ENCODE measurements around the gene ARMH3. TPM values are rescaled to one million over a fixed set of nuclear protein-coding genes. Genes with fewer than 3 reads are reported as not detected.
A peak's percentile ranks its signal among the peaks of the same experiment; 100 is the strongest.

The ARMH3 gene
- total RNA-seq, 3 donors from 2014 or later = 18.4 to 27.4 (median 22.4) TPM

DNA sequence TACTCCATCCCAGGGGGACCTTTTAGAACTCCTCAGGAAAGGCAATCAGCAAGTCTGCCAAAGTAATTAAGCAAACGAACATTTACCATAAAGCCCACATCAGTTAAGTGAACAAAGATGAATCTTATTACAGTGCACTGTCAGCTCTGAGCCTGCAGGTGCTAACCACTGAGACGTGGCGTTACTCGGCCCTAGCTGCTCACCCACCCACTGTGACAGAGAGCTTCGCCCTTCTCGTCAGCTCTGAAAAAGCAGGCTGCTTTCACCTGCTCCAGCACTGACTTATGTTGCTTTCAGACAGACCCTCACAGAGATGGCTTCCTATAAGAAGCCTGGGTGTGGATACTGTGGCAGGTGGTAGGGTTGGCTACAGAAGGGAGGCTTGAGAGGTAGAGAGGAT, 154.6 kb downstream of the ARMH3 start:
- Histone ChIP-seq H3K9me3 (no peaks in the 10 kb centered on the region), H3K4me3 (no peak overlapping the region), H3K27me3 (no peaks in the 10 kb centered on the region), H3K36me3 (no peaks in the 10 kb centered on the region), H3K27ac (no peak overlapping the region), H3K4me1 (no peaks in the 10 kb centered on the region)
- intact Hi-C loops (cut with DNase I; ENCODE audit: low total_unique reads) = no loop called here
- TF ChIP-seq POLR2AphosphoS5 (IDR thresholded peaks at IDR 0.05) = no peak
- TF ChIP-seq, protein P1, sequence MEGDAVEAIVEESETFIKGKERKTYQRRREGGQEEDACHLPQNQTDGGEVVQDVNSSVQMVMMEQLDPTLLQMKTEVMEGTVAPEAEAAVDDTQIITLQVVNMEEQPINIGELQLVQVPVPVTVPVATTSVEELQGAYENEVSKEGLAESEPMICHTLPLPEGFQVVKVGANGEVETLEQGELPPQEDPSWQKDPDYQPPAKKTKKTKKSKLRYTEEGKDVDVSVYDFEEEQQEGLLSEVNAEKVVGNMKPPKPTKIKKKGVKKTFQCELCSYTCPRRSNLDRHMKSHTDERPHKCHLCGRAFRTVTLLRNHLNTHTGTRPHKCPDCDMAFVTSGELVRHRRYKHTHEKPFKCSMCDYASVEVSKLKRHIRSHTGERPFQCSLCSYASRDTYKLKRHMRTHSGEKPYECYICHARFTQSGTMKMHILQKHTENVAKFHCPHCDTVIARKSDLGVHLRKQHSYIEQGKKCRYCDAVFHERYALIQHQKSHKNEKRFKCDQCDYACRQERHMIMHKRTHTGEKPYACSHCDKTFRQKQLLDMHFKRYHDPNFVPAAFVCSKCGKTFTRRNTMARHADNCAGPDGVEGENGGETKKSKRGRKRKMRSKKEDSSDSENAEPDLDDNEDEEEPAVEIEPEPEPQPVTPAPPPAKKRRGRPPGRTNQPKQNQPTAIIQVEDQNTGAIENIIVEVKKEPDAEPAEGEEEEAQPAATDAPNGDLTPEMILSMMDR (IDR thresholded peaks at IDR 0.05) = no peak
- TF ChIP-seq POLR2A (IDR thresholded peaks at IDR 0.05) = no peak
- no peak for DNase-seq (ENCODE audit: low spot score in 2 of 2)

DNA sequence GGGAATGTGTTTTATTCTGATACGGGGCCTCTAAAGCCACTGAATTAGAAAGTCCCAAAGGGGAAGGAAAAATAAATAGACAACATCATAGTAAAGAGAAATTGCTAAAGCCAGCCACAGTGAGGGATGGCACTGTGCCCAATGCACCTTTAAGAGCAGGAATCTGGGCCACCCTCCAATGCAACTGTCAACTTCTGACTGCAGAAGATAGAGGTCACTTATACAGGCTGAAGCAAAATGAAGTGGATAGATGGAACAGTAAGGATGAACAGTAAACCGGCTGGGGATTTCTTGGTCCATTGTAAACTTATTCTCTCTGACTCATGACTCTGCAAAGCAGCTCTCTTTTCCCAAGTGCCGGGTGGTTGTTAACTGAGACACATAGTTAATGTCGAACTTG, 158.3 kb downstream of the ARMH3 start:
- peak in 1 of 2 donors; percentile 54 for DNase-seq (ENCODE audit: low spot score in 2 of 2)
- no peaks in the 10 kb centered on the region for H3K4me1 ChIP-seq
- no peaks in the 10 kb centered on the region for H3K36me3 ChIP-seq
- H3K27ac ChIP-seq = no peak overlapping the region
- no peaks in the 10 kb centered on the region for H3K27me3 ChIP-seq
- TF ChIP-seq POLR2A (IDR thresholded peaks at IDR 0.05) = no peak
- no peak for TF ChIP-seq POLR2AphosphoS5 (IDR thresholded peaks at IDR 0.05)
- TF ChIP-seq, protein P1 (IDR thresholded peaks at IDR 0.05) = no peak
- H3K4me3 ChIP-seq = no peak overlapping the region
- no peaks in the 10 kb centered on the region for H3K9me3 ChIP-seq
- intact Hi-C loops (cut with DNase I; ENCODE audit: low total_unique reads) = no loop called here

DNA sequence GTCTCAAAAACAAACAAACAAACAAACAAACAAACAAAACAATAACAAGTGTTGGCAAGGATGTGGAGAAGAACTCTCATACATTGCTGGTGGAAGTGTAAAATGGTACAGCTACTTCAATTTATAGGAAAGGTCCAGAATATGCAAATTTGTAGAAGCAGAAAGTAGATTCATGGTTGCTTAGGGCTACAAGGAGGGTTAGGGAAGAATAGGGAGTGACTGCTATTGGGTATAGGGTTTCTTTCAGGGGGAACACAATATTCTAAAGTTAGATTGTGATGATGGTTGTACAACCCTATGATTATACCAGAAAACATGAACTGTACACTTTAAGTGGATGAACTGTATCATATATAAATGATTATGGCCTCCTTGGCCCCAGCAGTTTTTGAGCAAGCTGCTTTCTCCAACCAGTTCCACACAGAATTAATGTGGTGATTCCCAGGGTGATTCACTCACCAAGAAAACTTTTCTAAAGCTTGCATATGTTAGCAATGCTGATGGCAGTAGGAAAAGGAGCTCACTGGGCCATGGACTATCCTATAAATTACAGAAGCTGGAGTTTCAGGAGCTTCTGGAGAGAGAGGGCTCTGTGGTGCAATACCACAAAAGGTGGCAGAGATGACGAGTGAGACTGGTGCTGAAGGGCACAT, 159.6 kb downstream of the ARMH3 start:
- Histone ChIP-seq H3K4me1 (no peaks in the 10 kb centered on the region), H3K27me3 (no peaks in the 10 kb centered on the region), H3K4me3 (no peak overlapping the region), H3K27ac (no peak overlapping the region), H3K36me3 (no peaks in the 10 kb centered on the region), H3K9me3 (no peaks in the 10 kb centered on the region)
- intact Hi-C loops (cut with DNase I; ENCODE audit: low total_unique reads) = no loop called here
- no peak for DNase-seq (ENCODE audit: low spot score in 2 of 2)
- TF ChIP-seq POLR2A (IDR thresholded peaks at IDR 0.05) (no peak), POLR2AphosphoS5 (IDR thresholded peaks at IDR 0.05) (no peak)
- TF ChIP-seq, protein P1 (IDR thresholded peaks at IDR 0.05) = no peak

DNA sequence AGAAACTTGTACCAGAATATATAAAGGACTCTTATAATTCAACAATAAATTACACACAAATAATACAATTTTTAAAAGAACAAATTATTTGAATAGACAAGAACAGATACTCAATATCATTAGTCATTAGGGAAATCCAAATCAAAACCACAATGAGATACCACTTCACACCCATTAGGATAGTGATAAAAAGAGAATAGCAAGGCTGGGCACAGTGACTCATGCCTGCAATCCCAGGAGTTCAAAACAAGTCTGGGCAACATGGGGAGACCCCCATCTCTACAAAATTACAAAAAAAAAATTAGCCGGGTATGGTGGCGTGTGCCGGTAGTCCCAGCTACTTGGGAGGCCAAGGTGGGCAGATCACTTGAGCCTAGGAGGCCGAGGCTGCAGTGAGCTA, 160.2 kb downstream of the ARMH3 start:
- TF ChIP-seq POLR2AphosphoS5 (IDR thresholded peaks at IDR 0.05) (no peak), POLR2A (IDR thresholded peaks at IDR 0.05) (no peak)
- TF ChIP-seq, protein P1 (IDR thresholded peaks at IDR 0.05) = no peak
- no peaks in the 10 kb centered on the region for H3K36me3 ChIP-seq
- H3K9me3 ChIP-seq = no peaks in the 10 kb centered on the region
- H3K27ac ChIP-seq = no peak overlapping the region
- no peak for DNase-seq (ENCODE audit: low spot score in 2 of 2)
- no peak overlapping the region for H3K4me3 ChIP-seq
- H3K27me3 ChIP-seq = no peaks in the 10 kb centered on the region
- intact Hi-C loops (cut with DNase I; ENCODE audit: low total_unique reads) = no loop called here
- H3K4me1 ChIP-seq = no peaks in the 10 kb centered on the region

DNA sequence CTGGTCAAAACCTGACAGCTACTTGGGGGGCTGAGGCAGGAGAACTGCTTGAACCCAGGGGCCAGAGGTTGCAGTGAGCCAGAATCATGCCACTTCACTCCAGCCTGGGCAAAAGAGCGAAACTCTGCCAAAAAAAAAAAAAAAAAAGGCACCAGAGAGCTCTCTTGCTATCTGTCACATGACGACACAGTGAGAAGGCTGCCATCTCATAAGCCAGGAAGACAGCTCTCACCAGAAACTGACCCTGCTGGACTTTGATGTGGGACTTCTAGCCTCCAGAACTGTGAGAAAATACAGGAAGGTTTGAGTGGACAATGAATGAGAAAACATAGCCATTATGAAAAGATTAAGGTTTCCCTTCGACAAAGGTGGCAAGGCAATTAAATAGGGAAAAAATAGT, 161.2 kb downstream of the ARMH3 start:
- H3K9me3 ChIP-seq = no peaks in the 10 kb centered on the region
- no peak overlapping the region for H3K27ac ChIP-seq
- DNase-seq (ENCODE audit: low spot score in 2 of 2) = no peak
- intact Hi-C loops (cut with DNase I; ENCODE audit: low total_unique reads) = no loop called here
- H3K36me3 ChIP-seq = no peaks in the 10 kb centered on the region
- H3K27me3 ChIP-seq = no peaks in the 10 kb centered on the region
- TF ChIP-seq POLR2A (IDR thresholded peaks at IDR 0.05) (no peak), POLR2AphosphoS5 (IDR thresholded peaks at IDR 0.05) (no peak)
- TF ChIP-seq, protein P1 (IDR thresholded peaks at IDR 0.05) = no peak
- no peaks in the 10 kb centered on the region for H3K4me1 ChIP-seq
- H3K4me3 ChIP-seq = no peak overlapping the region

All from breast epithelium (tissue), 4 donors.